ENCODE data around the gene SIDT2.

DNA sequence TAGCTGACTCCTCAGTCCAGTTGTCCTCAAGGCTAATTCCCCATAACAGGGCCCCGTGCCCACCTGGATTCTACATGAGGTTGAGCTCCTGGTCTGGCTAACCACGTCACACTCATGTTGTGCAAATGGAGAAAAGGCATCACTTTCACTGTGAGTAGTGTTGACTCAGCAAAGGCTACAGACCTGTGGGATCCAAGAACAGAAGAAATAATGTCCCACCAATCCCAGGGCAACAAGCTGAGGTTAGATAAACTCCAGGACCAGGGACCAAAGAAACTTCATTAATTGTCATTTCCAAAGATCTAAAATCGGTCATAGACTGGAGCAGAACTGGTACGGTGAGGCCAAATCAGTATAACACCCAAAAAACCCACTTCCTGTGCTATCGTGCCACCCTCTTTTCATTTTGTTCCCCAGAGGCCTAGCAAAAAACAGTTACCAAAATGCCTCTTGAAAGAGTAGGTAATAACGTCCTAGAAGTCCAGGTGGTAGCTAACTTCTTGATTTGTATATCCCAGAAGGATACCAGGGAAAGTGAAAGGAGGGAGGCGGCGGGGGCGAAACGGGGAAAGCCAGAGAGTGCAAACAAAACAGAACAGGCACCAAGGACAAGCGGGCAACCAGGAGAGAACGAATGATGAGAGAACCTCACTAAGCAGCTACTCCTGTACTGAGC lies 51.9 kb downstream of the SIDT2 start:
- TF ChIP-seq POLR2A (IDR thresholded peaks at IDR 0.05; ENCODE audit: low read depth, low read length) (no peak), RCOR1 (IDR thresholded peaks at IDR 0.05; ENCODE audit: insufficient replicate concordance, low read length) (no peak), CTCF (conservative IDR thresholded peaks at IDR 0.05; ENCODE audit: low read depth, low read length) (no peak), RAD21 (IDR thresholded peaks at IDR 0.05; ENCODE audit: low read length) (no peak), ELK1 (IDR thresholded peaks at IDR 0.05; ENCODE audit: borderline replicate concordance, low read depth, low read length) (no peak), CEBPB (IDR thresholded peaks at IDR 0.05; ENCODE audit: low read depth, low read length) (no peak), FOS (IDR thresholded peaks at IDR 0.05; ENCODE audit: low read depth, low read length) (no peak), BHLHE40 (IDR thresholded peaks at IDR 0.05; ENCODE audit: low read depth, low read length) (no peak), MXI1 (IDR thresholded peaks at IDR 0.05; ENCODE audit: borderline replicate concordance, low read depth, low read length) (no peak), MAZ (IDR thresholded peaks at IDR 0.05; ENCODE audit: borderline replicate concordance, low read depth, low read length) (no peak)
- TF ChIP-seq, protein P1, sequence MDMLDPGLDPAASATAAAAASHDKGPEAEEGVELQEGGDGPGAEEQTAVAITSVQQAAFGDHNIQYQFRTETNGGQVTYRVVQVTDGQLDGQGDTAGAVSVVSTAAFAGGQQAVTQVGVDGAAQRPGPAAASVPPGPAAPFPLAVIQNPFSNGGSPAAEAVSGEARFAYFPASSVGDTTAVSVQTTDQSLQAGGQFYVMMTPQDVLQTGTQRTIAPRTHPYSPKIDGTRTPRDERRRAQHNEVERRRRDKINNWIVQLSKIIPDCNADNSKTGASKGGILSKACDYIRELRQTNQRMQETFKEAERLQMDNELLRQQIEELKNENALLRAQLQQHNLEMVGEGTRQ (IDR thresholded peaks at IDR 0.05; ENCODE audit: low read depth, low read length): no peak
